ENCODE results near the gene SLC2A4RG. TPM values are rescaled to one million over a fixed set of nuclear protein-coding genes. Genes with fewer than 3 reads are reported as not detected.
"Not testable (repeated sequence)": the region's sequence is repeated elsewhere in the genome, so short reads cannot be mapped to it uniquely, and the experiment has no call there.

The SLC2A4RG gene
- polyA plus RNA-seq, 1 donor from 2014 or later = 2.0 TPM

DNA sequence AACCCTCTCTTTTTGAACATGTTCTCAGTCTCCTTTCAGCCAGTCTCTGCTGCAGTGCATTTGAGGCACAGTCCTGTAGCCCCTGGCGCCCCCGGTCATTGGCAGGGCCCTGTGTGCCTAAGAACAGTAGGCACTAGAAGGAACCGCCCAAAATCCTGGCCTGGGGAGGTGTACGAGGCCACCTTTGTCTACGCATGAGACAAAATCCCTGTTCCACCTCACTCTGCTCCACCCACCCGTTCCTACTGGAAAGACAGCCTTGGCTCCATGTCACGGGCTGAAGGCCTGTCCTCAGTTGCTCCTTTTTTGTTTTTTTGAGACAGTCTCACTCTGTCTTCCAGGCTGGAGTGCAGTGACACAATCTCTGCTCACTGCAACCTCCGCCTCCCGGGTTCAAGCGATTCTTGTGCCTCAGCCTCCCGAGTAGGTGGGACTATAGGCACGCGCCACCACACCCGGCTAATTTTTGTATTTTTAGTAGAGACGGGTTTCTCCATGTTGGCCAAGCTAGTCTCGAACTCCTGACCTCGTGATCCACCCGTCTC lies 9.3 kb upstream of the SLC2A4RG start:
- H3K36me3 Mint-ChIP-seq, H3K9me3 Mint-ChIP-seq, H3K4me3 Mint-ChIP-seq, H3K27ac Mint-ChIP-seq, H3K27me3 Mint-ChIP-seq: not testable (repeated sequence)
- peaks cover 13 to 31% (median 25%) of the 10 kb centered on the region in 3 donors for H3K4me1 Mint-ChIP-seq

DNA sequence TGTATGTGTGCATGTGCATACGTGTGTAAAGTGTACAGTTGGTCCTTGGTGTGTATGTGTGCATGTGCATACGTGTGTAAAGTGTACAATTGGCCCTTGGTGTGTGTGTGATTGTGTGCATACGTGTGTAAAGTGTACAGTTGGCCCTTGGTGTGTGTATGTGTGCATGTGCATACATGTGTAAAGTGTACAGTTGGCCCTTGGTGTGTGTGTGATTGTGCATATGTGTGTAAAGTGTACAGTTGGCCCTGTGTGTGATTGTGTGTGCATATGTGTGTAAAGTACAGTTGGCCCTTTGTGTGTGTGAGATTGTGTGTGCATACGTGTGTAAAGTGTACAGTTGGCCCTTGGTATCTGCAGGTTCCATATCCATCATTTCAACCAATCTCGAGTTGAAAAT lies 8.2 kb upstream of the SLC2A4RG start:
- H3K27ac Mint-ChIP-seq = no peak overlapping the region
- no peak overlapping the region for H3K4me3 Mint-ChIP-seq
- peaks cover 1% of the 10 kb centered on the region for H3K27me3 Mint-ChIP-seq
- peaks cover 5% of the 10 kb centered on the region for H3K36me3 Mint-ChIP-seq
- peaks cover 18 to 37% (median 32%) of the 10 kb centered on the region in 3 donors for H3K4me1 Mint-ChIP-seq
- peaks cover 0 to 3% (median 0%) of the 10 kb centered on the region in 3 donors for H3K9me3 Mint-ChIP-seq

DNA sequence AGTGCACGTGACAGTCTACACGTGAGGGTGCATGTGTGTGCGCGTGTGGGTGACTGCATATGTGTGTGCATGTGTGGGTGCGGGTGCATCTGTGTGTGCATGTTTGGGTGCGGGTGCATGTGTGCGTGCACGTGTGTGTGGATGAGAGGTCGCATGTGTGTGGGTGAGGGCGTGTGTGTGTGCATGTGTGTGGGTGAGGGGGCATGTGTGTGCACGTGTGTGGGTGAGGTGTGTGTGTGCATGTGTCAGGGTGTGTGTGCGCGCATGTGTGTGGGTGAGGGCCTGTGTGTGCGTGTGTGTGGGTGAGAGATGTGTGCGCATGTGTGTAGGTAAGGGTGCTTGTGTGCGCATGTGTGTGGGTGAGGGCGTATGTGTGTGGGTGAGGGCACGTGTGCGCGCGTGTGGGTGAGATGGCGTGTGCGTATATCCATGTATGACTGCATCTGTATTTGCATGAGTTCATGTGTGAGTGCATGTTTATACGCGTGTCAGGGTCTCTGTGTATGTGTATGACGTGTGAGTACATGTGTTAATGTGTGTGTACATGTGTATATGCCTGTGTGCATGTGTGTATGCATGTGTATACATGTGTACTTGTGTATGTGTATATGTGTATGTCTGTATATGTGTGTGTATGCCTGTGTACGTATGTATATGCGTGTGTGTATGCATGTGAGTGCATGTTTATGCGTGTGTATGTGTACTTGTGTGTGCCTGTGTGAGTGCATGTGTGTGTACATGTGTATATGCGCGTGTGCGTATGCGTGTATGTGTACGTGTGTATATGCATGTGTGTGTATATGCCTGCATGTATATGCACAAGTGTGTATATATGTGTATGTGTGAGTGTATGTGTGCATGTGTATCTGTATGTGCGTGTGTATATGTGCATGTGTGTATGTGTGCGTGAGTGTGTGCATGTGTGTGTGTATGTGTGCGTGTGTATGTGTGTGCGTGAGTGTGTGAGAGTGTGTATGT lies 7.2 kb upstream of the SLC2A4RG start:
- H3K36me3 Mint-ChIP-seq = peaks cover 4% of the 10 kb centered on the region
- no peaks in the 10 kb centered on the region for H3K9me3 Mint-ChIP-seq
- no peak overlapping the region for H3K4me3 Mint-ChIP-seq
- no peak overlapping the region for H3K27ac Mint-ChIP-seq
- H3K27me3 Mint-ChIP-seq = peaks cover 1% of the 10 kb centered on the region
- H3K4me1 Mint-ChIP-seq = peaks cover 22 to 33% (median 30%) of the 10 kb centered on the region in 3 donors

DNA sequence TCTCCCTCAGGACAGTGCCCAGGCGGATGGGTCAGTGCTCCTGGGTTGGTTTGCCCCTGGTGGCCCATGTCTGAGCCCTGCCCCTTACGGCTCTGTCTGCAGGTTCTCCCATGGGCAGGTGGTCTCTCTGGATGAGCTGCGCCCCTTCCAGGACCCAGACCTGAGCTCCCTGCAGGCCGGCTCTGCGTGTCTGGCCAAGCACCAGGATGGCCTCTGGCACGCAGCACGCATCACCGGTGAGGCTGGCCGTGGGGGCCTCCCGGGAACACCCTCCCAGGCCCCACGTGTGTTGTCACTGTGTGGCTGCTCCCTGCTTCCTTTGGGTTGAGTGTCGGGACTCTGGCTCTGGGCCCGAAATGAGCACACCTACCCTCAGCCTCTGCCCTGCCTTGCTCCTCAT lies 6.5 kb upstream of the SLC2A4RG start:
- H3K36me3 Mint-ChIP-seq = peaks cover 4% of the 10 kb centered on the region
- H3K27ac Mint-ChIP-seq = no peak overlapping the region
- no peaks in the 10 kb centered on the region for H3K9me3 Mint-ChIP-seq

DNA sequence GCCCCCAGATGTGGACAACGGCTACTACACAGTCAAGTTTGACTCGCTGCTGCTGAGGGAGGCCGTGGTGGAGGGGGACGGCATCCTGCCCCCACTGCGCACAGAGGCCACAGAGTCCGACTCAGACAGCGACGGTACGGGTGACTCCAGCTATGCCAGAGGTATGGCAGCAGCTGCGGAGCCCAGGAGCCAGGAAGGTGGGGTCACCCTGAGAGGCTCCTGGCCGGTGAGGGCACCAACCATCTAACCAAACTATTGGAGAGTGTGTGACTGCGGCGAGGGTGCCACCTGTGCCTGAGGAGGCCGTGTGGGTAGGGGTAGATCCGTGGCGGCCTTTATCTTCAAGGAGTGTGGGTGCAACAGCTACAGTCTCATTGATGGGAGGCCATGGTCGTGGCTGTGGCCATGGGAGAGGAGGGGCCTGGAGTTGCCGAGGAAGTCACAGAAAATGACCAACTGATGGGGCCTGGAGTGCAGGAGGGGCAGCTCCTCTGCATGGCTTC lies 5.9 kb upstream of the SLC2A4RG start:
- H3K4me1 Mint-ChIP-seq = peaks cover 16 to 23% (median 20%) of the 10 kb centered on the region in 3 donors
- no peaks in the 10 kb centered on the region for H3K9me3 Mint-ChIP-seq
- H3K27ac Mint-ChIP-seq = no peak overlapping the region
- peak overlapping the region in 2 of 4 donors; percentile 12 to 34 for H3K4me3 Mint-ChIP-seq
- no peaks in the 10 kb centered on the region for H3K36me3 Mint-ChIP-seq
- no peaks in the 10 kb centered on the region for H3K27me3 Mint-ChIP-seq

More for the DNA sequence above, 6.5 kb upstream of the SLC2A4RG start:
- H3K27me3 Mint-ChIP-seq = peaks cover 1% of the 10 kb centered on the region
- peak overlapping the region in 1 of 4 donors; percentile 34 for H3K4me3 Mint-ChIP-seq
- peaks cover 21 to 28% (median 25%) of the 10 kb centered on the region in 3 donors for H3K4me1 Mint-ChIP-seq

DNA sequence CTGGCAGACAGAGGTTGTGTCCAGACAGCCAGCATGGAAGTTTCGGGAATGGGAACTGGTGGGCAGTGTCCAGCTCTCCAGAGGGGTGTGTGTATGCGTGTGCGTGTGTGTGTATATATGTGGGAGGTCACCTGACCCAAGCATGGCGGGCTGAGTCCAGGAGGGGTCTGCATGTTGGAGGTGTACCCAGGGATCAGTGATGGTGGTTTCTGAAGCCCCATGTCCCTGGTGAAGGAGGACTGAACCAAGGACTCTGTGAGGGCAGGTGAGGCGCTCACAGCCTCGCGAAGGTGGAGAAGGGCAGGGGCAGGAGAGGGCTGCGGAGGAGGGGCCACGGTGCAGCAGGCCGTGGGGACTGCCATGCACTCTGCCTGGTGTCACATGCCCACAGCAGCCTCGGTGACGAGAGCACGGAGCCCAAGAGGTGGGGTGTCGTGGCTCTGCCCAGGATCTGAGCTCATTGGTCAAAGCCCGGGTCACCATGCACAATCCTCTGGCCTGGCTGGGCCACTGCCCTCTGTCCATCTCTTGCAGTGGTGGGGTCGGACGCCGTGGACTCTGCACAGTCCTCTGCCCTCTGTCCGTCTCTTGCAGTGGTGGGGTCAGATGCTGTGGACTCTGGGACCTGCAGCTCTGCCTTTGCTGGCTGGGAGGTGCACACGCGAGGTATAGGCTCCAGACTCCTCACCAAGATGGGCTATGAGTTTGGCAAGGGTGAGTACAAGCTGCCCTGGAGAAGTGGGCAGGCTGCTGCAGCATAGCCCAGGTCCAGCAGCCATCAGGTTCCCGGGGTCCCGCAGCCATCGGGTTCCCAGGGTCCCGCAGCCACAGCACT lies 5.2 kb upstream of the SLC2A4RG start:
- no peak overlapping the region for H3K27ac Mint-ChIP-seq
- no peaks in the 10 kb centered on the region for H3K9me3 Mint-ChIP-seq
- H3K27me3 Mint-ChIP-seq = no peaks in the 10 kb centered on the region
- H3K4me1 Mint-ChIP-seq = peaks cover 12 to 18% (median 16%) of the 10 kb centered on the region in 3 donors
- peak overlapping the region in 1 of 4 donors; percentile 12 for H3K4me3 Mint-ChIP-seq
- no peaks in the 10 kb centered on the region for H3K36me3 Mint-ChIP-seq

GRCh38 chr20:63734946-63735858 lies 4.4 kb upstream of the SLC2A4RG start:
- Mint-ChIP-seq H3K9me3 (no peaks in the 10 kb centered on the region), H3K27me3 (no peaks in the 10 kb centered on the region), H3K4me3 (peak overlapping the region; percentile 52 to 95 (median 82)), H3K27ac (peak overlapping the region; percentile 23 to 92 (median 54)), H3K4me1 (peaks cover 9 to 11% (median 11%) of the 10 kb centered on the region in 3 donors), H3K36me3 (no peaks in the 10 kb centered on the region)

DNA sequence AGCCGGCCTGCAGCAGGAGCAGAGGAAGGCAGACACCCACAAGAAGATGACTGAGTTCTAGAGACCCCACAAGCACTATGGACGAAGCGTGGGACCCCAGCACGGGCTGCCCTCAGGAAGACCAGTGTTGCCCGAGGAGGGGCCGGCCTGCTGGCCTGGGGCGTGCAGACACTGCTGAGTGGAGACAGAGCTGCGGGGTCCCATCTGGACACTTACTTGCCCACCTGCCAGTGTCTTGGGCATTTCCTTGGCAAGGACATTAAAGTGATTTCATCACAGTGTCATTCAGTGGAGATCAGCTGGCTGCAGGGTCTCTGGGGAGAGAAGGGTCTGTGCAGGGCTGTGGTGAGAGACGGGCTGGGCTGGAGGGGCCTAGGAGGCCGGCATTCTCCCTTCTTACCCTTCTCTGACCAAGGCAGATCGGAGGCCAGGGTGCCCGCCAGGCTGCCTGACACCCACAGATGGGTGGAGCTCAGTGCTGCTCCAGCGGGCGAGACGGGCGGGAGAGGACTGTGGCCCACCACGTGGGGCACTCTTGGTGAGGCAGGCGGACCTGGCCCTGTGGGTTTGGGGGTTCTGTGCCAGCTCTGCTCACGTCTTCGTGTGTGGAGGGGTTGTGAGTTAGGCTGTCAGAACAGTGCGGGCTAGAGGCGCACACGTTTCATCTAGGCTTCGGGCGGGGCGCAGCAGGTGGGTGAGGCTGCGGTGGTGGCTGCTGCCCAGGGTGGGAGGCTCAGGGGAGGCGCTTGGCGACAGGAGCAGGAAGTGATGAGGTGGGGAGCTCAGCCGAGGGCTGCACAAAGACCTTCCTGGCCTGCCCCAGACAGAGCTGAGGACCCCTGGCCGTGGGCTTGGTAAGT lies 3.5 kb upstream of the SLC2A4RG start, which contains the start of gene LIME1:
Gene LIME1 (plus strand): TSS at position 806 of the 860 bp plus-strand sequence. CDS start 886 bp downstream, outside the sequence.
- Mint-ChIP-seq H3K9me3 (no peaks in the 10 kb centered on the region), H3K27me3 (no peaks in the 10 kb centered on the region), H3K36me3 (no peaks in the 10 kb centered on the region), H3K4me1 (peaks cover 9% of the 10 kb centered on the region in 3 donors), H3K27ac (peak within 1 kb of the TSS; percentile 81 to 97 (median 92)), H3K4me3 (peak within 1 kb of the TSS; percentile 79 to 95 (median 88))

- Mint-ChIP-seq H3K36me3 (no peaks in the 10 kb centered on the region), H3K27me3 (no peaks in the 10 kb centered on the region), H3K4me1 (peaks cover 9% of the 10 kb centered on the region in 3 donors), H3K27ac (peak overlapping the region; percentile 81 to 97 (median 92)), H3K4me3 (peak overlapping the region; percentile 79 to 95 (median 88)), H3K9me3 (no peaks in the 10 kb centered on the region)
These were observed 2.5 kb upstream of the SLC2A4RG start for GRCh38 chr20:63736893-63737694.

DNA sequence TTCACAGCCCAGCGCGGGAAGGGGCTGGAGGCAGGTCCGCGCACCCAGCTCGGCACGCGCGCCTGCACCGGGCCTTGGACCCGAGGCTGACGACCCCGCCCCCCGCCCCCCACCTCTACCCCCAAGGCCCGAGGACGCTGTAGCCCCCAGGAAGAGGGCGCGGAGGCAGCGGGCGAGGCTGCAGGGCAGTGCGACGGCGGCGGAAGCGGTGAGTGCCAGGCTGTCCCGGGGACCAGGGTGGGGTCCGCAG lies 2.0 kb upstream of the SLC2A4RG start:
- no peaks in the 10 kb centered on the region for H3K36me3 Mint-ChIP-seq

GRCh38 chr20:63737945-63738686 lies 1.5 kb upstream of the SLC2A4RG start:
- peak overlapping the region in 3 of 4 donors; percentile 62 to 92 (median 86) for H3K4me3 Mint-ChIP-seq
- H3K9me3 Mint-ChIP-seq = no peaks in the 10 kb centered on the region
- H3K27me3 Mint-ChIP-seq = no peaks in the 10 kb centered on the region
- H3K4me1 Mint-ChIP-seq = peaks cover 9% of the 10 kb centered on the region in 3 donors
- H3K36me3 Mint-ChIP-seq = no peaks in the 10 kb centered on the region
- no peak overlapping the region for H3K27ac Mint-ChIP-seq

More for the DNA sequence above, 2.0 kb upstream of the SLC2A4RG start:
- H3K27ac Mint-ChIP-seq = no peak overlapping the region
- H3K9me3 Mint-ChIP-seq = no peaks in the 10 kb centered on the region
- H3K4me1 Mint-ChIP-seq = peaks cover 9% of the 10 kb centered on the region in 3 donors
- H3K27me3 Mint-ChIP-seq = no peaks in the 10 kb centered on the region
- peak overlapping the region; percentile 79 to 95 (median 88) for H3K4me3 Mint-ChIP-seq

DNA sequence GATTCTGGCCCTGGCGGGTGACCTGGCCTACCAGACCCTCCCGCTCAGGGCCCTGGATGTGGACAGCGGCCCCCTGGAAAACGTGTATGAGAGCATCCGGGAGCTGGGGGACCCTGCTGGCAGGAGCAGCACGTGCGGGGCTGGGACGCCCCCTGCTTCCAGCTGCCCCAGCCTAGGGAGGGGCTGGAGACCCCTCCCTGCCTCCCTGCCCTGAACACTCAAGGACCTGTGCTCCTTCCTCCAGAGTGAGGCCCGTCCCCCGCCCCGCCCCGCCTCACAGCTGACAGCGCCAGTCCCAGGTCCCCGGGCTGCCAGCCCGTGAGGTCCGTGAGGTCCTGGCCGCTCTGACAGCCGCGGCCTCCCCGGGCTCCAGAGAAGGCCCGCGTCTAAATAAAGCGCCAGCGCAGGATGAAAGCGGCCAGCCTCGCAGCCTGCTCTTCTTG lies 868 bp upstream of the SLC2A4RG start:
- Mint-ChIP-seq H3K27ac (no peak overlapping the region), H3K36me3 (no peaks in the 10 kb centered on the region), H3K4me1 (peaks cover 9% of the 10 kb centered on the region in 3 donors), H3K9me3 (no peaks in the 10 kb centered on the region), H3K4me3 (peak overlapping the region in 3 of 4 donors; percentile 17 to 86 (median 62)), H3K27me3 (no peaks in the 10 kb centered on the region)

Data from IgD-negative memory B cell (primary cell).